SU-DHL-6 (cell line): ENCODE measurements around the gene TRIOBP.
A peak's percentile ranks its signal among the peaks of the same experiment; 100 is the strongest.

ENCODE experiments used
- EZH2phosphoT487 ChIP-seq: fragments of 200-600 bp; sonication (generic), shearing (Covaris generic); conservative IDR thresholded peaks from 2 replicates; pipeline ENCODE4 v1.6.1; 2018; ENCODE audit warnings: mild to moderate bottlenecking, antibody characterized with exemption, low read length, moderate library complexity, mixed read lengths
- TF ChIP-seq, protein P1 (sequence below): fragments of 200-600 bp; sonication (generic); IDR thresholded peaks from one replicate; pipeline ENCODE4 v1.5.1; 2017; ENCODE audit warnings: antibody characterized with exemption, mild to moderate bottlenecking, low read length, moderate library complexity; ENCODE audit not compliant: insufficient read depth, poor library complexity, severe bottlenecking

DNA sequence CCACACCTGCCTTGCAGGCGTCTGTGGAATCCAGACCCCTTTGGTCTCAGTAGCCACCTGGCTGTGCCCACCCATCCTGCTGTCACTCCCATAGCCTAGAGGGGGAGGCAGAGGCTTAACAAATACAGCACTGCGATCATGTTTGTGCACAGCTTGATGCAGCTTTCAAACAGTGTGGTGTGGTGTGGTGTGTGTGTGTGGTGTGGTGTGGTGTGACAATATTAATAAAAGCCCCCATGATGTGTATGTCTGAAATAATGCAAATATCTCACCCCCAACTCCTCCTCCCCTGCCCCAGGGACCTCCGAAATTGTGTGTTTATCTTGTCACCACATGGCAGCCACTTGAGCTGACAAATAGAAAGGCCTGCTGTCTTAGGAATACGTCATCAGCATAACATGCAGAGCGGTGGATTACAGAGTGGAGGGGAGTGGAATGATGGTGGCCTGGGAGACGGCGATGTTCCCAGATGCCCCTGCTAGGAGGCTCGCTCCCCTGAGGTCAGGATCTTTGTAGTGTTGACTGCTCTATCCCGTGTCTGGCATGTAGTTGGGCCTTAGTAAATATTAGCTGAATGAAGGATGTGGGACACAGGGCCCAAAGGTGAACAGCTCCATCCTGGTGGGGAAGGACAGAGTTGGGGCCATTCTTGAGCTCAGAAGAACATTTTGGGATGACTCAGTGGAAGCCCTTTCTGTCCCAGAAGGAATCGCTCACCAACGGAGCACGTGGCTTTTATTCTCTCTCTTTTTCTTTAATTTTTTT is 35.5 kb upstream of the TRIOBP start:
- no peak for TF ChIP-seq EZH2phosphoT487
- TF ChIP-seq, protein P1, sequence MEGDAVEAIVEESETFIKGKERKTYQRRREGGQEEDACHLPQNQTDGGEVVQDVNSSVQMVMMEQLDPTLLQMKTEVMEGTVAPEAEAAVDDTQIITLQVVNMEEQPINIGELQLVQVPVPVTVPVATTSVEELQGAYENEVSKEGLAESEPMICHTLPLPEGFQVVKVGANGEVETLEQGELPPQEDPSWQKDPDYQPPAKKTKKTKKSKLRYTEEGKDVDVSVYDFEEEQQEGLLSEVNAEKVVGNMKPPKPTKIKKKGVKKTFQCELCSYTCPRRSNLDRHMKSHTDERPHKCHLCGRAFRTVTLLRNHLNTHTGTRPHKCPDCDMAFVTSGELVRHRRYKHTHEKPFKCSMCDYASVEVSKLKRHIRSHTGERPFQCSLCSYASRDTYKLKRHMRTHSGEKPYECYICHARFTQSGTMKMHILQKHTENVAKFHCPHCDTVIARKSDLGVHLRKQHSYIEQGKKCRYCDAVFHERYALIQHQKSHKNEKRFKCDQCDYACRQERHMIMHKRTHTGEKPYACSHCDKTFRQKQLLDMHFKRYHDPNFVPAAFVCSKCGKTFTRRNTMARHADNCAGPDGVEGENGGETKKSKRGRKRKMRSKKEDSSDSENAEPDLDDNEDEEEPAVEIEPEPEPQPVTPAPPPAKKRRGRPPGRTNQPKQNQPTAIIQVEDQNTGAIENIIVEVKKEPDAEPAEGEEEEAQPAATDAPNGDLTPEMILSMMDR: peak; percentile 64
